ENCODE measurements around the gene NUP133. TPM values are rescaled to one million over a fixed set of nuclear protein-coding genes. Genes with fewer than 3 reads are reported as not detected.

The NUP133 gene
- polyA plus RNA-seq, 2 of the 4 experiments (the other 2 are of a cell fraction): 20.6 to 43.2 TPM

DNA sequence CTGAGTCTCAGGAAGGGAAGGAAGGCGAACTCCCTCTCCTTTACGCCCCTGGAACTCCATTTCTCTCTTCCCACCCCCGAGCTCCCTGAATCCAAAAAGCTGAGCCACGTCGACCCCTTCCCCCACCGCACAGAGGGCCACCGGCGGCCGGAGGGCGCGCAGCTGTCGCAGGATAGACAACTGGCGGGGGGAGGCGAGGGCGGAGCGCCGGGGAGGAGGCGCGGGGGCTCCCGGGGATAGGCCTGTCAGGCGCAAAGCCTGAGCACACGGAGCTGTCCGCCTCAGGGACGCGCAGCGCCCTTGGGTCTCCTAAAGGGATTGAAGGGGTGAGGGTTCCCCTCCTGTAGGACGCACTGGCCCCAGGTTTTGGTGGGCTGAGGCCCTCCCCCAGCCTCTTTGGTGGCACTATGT, 73.5 kb downstream of the NUP133 start:
- ChIA-PET POLR2A (no interaction called here), CTCF (interaction anchor here (0.6 to 1.4 kb wide), 2 partner anchors 12 to 18 kb away, joined by 3 read pairs; no protein-coding TSS in a partner anchor)
- Histone ChIP-seq H3K4me3 (no peak overlapping the region), H3K9me3 (no peaks in the 10 kb centered on the region), H3K27ac (no peak overlapping the region), H3K4me2 (no peak overlapping the region), H3K4me1 (no peaks in the 10 kb centered on the region)
- TF ChIP-seq FOXS1 (CRISPR knock-in tag; IDR thresholded peaks at IDR 0.05): no peak
- no peak for DNase-seq (ENCODE audit: low read depth in 1 of 2, low spot score in 1 of 2)
- no peak for FAIRE-seq
- WGBS (ENCODE audit: missing lambda C conversion rate): 89% methylated on average over 22 of the region's 27 CpGs
- ATAC-seq: peak in 1 of 2 experiments; percentile 14; a peak in 2 of 6 replicates

GRCh38 chr1:229434005-229434640, 74.0 kb downstream of the NUP133 start, which contains the start of gene ACTA1:
ACTA1 (minus strand) TSS chr1:229434094; CDS start chr1:229433115, 979 bp downstream.
- DNase-seq (ENCODE audit: low read depth in 1 of 2, low spot score in 1 of 2) (no peak), FAIRE-seq (no peak), ATAC-seq (peak; percentile 11 to 16; a peak in 4 of 6 replicates)
- no peaks in the 10 kb centered on the region for H3K9me3 ChIP-seq
- H3K4me2 ChIP-seq: no peak within 1 kb of the TSS
- no peak within 1 kb of the TSS for H3K4me3 ChIP-seq
- WGBS (ENCODE audit: missing lambda C conversion rate): 72% methylated on average over 37 of the region's 51 CpGs
- POLR2A ChIA-PET: no interaction called here
- CTCF ChIA-PET: interaction anchor here (1.4 kb wide), 1 partner anchor 12 kb away, joined by 3 read pairs; no protein-coding TSS in a partner anchor
- H3K27ac ChIP-seq: no peak within 1 kb of the TSS
- H3K4me1 ChIP-seq: no peaks in the 10 kb centered on the region
- TF ChIP-seq HOXB5 (CRISPR knock-in tag; IDR thresholded peaks at IDR 0.05) (no peak), HMGXB4 (CRISPR knock-in tag; IDR thresholded peaks at IDR 0.05; ENCODE audit: borderline replicate concordance) (no peak), BCL3 (IDR thresholded peaks at IDR 0.05) (no peak), ZNF302 (CRISPR knock-in tag; IDR thresholded peaks at IDR 0.05) (no peak), RAD21 (conservative IDR thresholded peaks at IDR 0.05 in 1 of 2, IDR thresholded peaks at IDR 0.05 in 1 of 2) (no peak), MAZ (IDR thresholded peaks at IDR 0.05; ENCODE audit: borderline replicate concordance, low read depth, low read length) (no peak)
- TF ChIP-seq, protein P1, sequence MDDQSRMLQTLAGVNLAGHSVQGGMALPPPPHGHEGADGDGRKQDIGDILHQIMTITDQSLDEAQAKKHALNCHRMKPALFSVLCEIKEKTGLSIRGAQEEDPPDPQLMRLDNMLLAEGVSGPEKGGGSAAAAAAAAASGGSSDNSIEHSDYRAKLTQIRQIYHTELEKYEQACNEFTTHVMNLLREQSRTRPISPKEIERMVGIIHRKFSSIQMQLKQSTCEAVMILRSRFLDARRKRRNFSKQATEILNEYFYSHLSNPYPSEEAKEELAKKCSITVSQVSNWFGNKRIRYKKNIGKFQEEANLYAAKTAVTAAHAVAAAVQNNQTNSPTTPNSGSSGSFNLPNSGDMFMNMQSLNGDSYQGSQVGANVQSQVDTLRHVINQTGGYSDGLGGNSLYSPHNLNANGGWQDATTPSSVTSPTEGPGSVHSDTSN (IDR thresholded peaks at IDR 0.05): no peak
- TF ChIP-seq, protein P2, sequence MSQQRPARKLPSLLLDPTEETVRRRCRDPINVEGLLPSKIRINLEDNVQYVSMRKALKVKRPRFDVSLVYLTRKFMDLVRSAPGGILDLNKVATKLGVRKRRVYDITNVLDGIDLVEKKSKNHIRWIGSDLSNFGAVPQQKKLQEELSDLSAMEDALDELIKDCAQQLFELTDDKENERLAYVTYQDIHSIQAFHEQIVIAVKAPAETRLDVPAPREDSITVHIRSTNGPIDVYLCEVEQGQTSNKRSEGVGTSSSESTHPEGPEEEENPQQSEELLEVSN (IDR thresholded peaks at IDR 0.05; ENCODE audit: borderline replicate concordance, low read depth): no peak

DNA sequence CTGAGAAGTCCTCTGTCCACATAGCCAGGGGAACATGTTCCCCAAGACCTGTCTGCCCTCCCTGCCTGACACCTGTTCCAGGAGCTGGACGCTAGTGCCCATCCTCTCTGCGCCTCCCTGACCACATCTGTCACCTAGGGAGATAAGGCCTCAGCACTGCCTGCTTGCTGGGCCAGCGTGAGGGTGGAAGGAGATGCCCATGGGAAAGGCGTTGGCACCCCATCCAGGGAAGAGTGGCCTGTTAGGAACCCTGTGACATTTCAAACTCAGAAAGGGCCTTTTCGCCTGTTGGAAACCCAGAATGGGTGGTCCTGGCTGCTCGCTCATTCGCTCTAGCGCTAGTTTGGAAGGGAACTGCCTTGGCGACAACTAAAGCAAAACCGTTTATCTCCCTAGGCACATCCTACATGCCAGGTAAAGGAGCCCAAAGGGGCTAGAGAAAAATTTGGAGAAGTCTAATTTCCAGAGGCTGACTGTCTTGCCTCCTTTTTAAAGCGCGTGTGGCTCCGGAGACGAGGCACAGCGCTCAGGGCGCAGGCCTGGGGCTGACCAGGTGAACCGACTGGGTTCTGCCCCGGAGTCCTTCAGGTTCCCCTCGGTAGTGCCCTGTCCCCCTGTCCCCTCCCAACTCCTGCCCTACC, 74.7 kb downstream of the NUP133 start:
- TF ChIP-seq ESRRA (IDR thresholded peaks at IDR 0.05; ENCODE audit: borderline replicate concordance, low read length) (no peak), FOXS1 (CRISPR knock-in tag; IDR thresholded peaks at IDR 0.05) (no peak), HOXB13 (CRISPR knock-in tag; IDR thresholded peaks at IDR 0.05; ENCODE audit: low read depth) (no peak)
- Histone ChIP-seq H3K4me3 (no peak overlapping the region), H3K9me3 (no peaks in the 10 kb centered on the region), H3K27ac (no peak overlapping the region), H3K4me2 (no peak overlapping the region), H3K4me1 (no peaks in the 10 kb centered on the region)
- CTCF ChIA-PET: interaction anchor here (1.4 kb wide), 1 partner anchor 13 kb away, joined by 3 read pairs; no protein-coding TSS in a partner anchor
- ATAC-seq: peak in 1 of 2 experiments; percentile 28; a peak in 3 of 6 replicates
- no peak for FAIRE-seq
- 83% methylated on average over 18 of the region's 19 CpGs for WGBS (ENCODE audit: missing lambda C conversion rate)
- POLR2A ChIA-PET: no interaction called here
- no peak for DNase-seq (ENCODE audit: low read depth in 1 of 2, low spot score in 1 of 2)

- DNase-seq (ENCODE audit: low read depth in 1 of 2, low spot score in 1 of 2) (no peak), ATAC-seq (no peak), FAIRE-seq (no peak)
- H3K4me2 ChIP-seq: no peak overlapping the region
- no peaks in the 10 kb centered on the region for H3K4me1 ChIP-seq
- POLR2A ChIA-PET: no interaction called here
- no peaks in the 10 kb centered on the region for H3K9me3 ChIP-seq
- no peak overlapping the region for H3K27ac ChIP-seq
- H3K4me3 ChIP-seq: no peak overlapping the region
- WGBS (ENCODE audit: missing lambda C conversion rate): 80% methylated on average over 23 of the region's 37 CpGs
- CTCF ChIA-PET: no interaction called here
- no peak for TF ChIP-seq CHD4 (IDR thresholded peaks at IDR 0.05; ENCODE audit: borderline replicate concordance)
- TF ChIP-seq HEYL (CRISPR knock-in tag; IDR thresholded peaks at IDR 0.05): no peak
- TF ChIP-seq RFX5 (IDR thresholded peaks at IDR 0.05): no peak
- TF ChIP-seq EHMT2 (IDR thresholded peaks at IDR 0.05; ENCODE audit: low read depth): no peak
- no peak for TF ChIP-seq JUNB (IDR thresholded peaks at IDR 0.05)
- TF ChIP-seq SREBF2 (IDR thresholded peaks at IDR 0.05): no peak
- TF ChIP-seq HMGXB4 (CRISPR knock-in tag; IDR thresholded peaks at IDR 0.05; ENCODE audit: borderline replicate concordance): no peak
- no peak for TF ChIP-seq CEBPB (IDR thresholded peaks at IDR 0.05)
- TF ChIP-seq PHF8 (IDR thresholded peaks at IDR 0.05; ENCODE audit: borderline replicate concordance, low read depth): no peak
- no peak for TF ChIP-seq FOXS1 (CRISPR knock-in tag; IDR thresholded peaks at IDR 0.05)
- no peak for TF ChIP-seq HOXB5 (CRISPR knock-in tag; IDR thresholded peaks at IDR 0.05)
- TF ChIP-seq ZNF302 (CRISPR knock-in tag; IDR thresholded peaks at IDR 0.05): no peak
- no peak for TF ChIP-seq CBX2 (IDR thresholded peaks at IDR 0.05; ENCODE audit: borderline replicate concordance, low read depth)
- no peak for TF ChIP-seq EP300 (IDR thresholded peaks at IDR 0.05)
These were observed 75.2 kb downstream of the NUP133 start for GRCh38 chr1:229432905-229433304.
